Liver (tissue), 9 donors: ENCODE measurements around the gene F12. TPM values are rescaled to one million over a fixed set of nuclear protein-coding genes. Genes with fewer than 3 reads are reported as not detected.

Experiments used
- DNase-seq: peaks from one replicate; pipeline ENCODE4 v3.0.0-alpha.2; 2017; ENCODE audit warnings: low spot score
- H3K27ac ChIP-seq, 2 donors: one replicate each; pipeline ENCODE4 v1.7.0; 2013; ENCODE audit warnings: inconsistent platforms in 2 of 2, low read length in 2 of 2, control low read depth in 1 of 2, low read depth in 1 of 2, mild to moderate bottlenecking in 1 of 2
- H3K27me3 ChIP-seq, 4 donors: one replicate each; pipeline versions ENCODE4 v1.6.1 to v1.7.0; 2013; ENCODE audit warnings: low read length in 3 of 4, inconsistent platforms in 1 of 4, mild to moderate bottlenecking in 1 of 4, moderate library complexity in 1 of 4; ENCODE audit not compliant: control insufficient read depth in 4 of 4, insufficient read depth in 4 of 4
- H3K36me3 ChIP-seq, 4 donors: one replicate each; pipeline versions ENCODE4 v1.6.1 to v1.7.0; 2013; ENCODE audit warnings: low read length in 3 of 4, mild to moderate bottlenecking in 3 of 4, low read depth in 1 of 4, moderate library complexity in 1 of 4; ENCODE audit not compliant: control insufficient read depth in 4 of 4, insufficient read depth in 3 of 4
- H3K4me1 ChIP-seq, 4 donors: one replicate each; pipeline versions ENCODE4 v1.6.1 to v1.7.0; 2013; ENCODE audit warnings: low read length in 3 of 4, mild to moderate bottlenecking in 3 of 4, moderate library complexity in 1 of 4; ENCODE audit not compliant: control insufficient read depth in 4 of 4, insufficient read depth in 4 of 4
- H3K4me3 ChIP-seq, 3 donors: one replicate each; pipeline versions ENCODE4 v1.6.1 to v1.7.0; 2013; ENCODE audit warnings: low read length in 3 of 3, control low read depth in 1 of 3, low read depth in 1 of 3, mild to moderate bottlenecking in 1 of 3
- H3K9ac ChIP-seq, 2 donors: one replicate each; pipeline ENCODE4 v1.7.0; 2013; ENCODE audit warnings: low read length in 2 of 2, mild to moderate bottlenecking in 2 of 2, moderate library complexity in 2 of 2, control low read depth in 1 of 2, low read depth in 1 of 2
- H3K9me3 ChIP-seq, 4 donors: one replicate each; pipeline versions ENCODE4 v1.6.1 to v1.7.0; 2013; ENCODE audit warnings: low read length in 3 of 4; ENCODE audit not compliant: control insufficient read depth in 4 of 4
- ATF3 ChIP-seq: IDR thresholded peaks from 2 replicates; pipeline ENCODE4 v1.6.1; 2016; ENCODE audit warnings: antibody characterized with exemption
- CTCF ChIP-seq: fragments of 150-350 bp; IDR thresholded peaks from 2 replicates; pipeline ENCODE4 v1.5.1; 2017; ENCODE audit warnings: improper control_type of control experiment, low read depth, low read length; ENCODE audit not compliant: missing input control
- EGR1 ChIP-seq, 2 donors: IDR thresholded peaks; 2 replicates each; pipeline ENCODE4 v1.6.1; 2016 to 2018; ENCODE audit warnings: antibody characterized with exemption in 2 of 2, low read depth in 2 of 2
- FOXA2 ChIP-seq: IDR thresholded peaks from 2 replicates; pipeline ENCODE4 v1.6.1; 2016; ENCODE audit warnings: antibody characterized with exemption
- GABPA ChIP-seq, 2 donors: IDR thresholded peaks in 1 of 2; conservative IDR thresholded peaks in 1 of 2; 2 replicates each; pipeline ENCODE4 v1.6.1; 2016; ENCODE audit warnings: antibody characterized with exemption in 2 of 2, mild to moderate bottlenecking in 1 of 2, moderate library complexity in 1 of 2
- HNF4A ChIP-seq, 2 donors: conservative IDR thresholded peaks; 2 replicates each; pipeline ENCODE4 v1.6.1; 2016; ENCODE audit warnings: antibody characterized with exemption in 2 of 2, mild to moderate bottlenecking in 2 of 2
- HNF4G ChIP-seq: IDR thresholded peaks from 2 replicates; pipeline ENCODE4 v1.6.1; 2016; ENCODE audit warnings: antibody characterized with exemption
- NR2F2 ChIP-seq: IDR thresholded peaks from 2 replicates; pipeline ENCODE4 v1.6.1; 2016; ENCODE audit warnings: antibody characterized with exemption
- REST ChIP-seq: IDR thresholded peaks from 2 replicates; pipeline ENCODE4 v1.6.1; 2016; ENCODE audit warnings: antibody characterized with exemption, mild to moderate bottlenecking
- RXRA ChIP-seq, 2 donors: IDR thresholded peaks; 2 replicates each; pipeline ENCODE4 v1.6.1; 2017 to 2018; ENCODE audit warnings: antibody characterized with exemption in 2 of 2, mild to moderate bottlenecking in 1 of 2
- TAF1 ChIP-seq: conservative IDR thresholded peaks from 2 replicates; pipeline ENCODE4 v1.6.1; 2016; ENCODE audit warnings: antibody characterized with exemption, mild to moderate bottlenecking
- YY1 ChIP-seq: IDR thresholded peaks from 2 replicates; pipeline ENCODE4 v1.6.1; 2016; ENCODE audit warnings: antibody characterized with exemption, mild to moderate bottlenecking
- ZBTB33 ChIP-seq: IDR thresholded peaks from 2 replicates; pipeline ENCODE4 v1.6.1; 2016; ENCODE audit warnings: antibody characterized with exemption
- WGBS: extraction: QIAGEN DNeasy Blood & Tissue Kit; methylation state at CpG from one replicate; pipeline ENCODE4 v1.1.7; 2013; 5-methylcytosine and 5-hydroxymethylcytosine counted together
- polyA plus RNA-seq, 2 donors: library from polyadenylated mRNA; stranded (reverse) in 1 of 2; unstranded in 1 of 2; fragments of 200-250 nt in 1 of 2; fragments of >200 nt in 1 of 2; fragmentation: Nextera tagmentation in 1 of 2; extraction: Ambion mirVana in 1 of 2; gene quantifications; one replicate each; pipeline versions ENCODE4 v1.2.1 to v1.2.3, GENCODE V29; 2013 to 2015
- total RNA-seq, 2 donors: library from RNA; depleted of rRNA; stranded (reverse); fragments of >200 nt; gene quantifications; one replicate each; pipeline ENCODE4 v1.2.3, GENCODE V29; 2014
- donor health status: healthy.
- donor health status: healthy.
- donor health status: healthy.
- donor health status: healthy.
- donor health status: healthy.

Gene F12
- total and polyA plus RNA-seq, 4 donors, result 27.7 to 328 (median 275) TPM

GRCh38 chr5:177449140-177450061, 40.0 kb upstream of the F12 start:
- peaks cover 6 to 25% (median 14%) of the 10 kb centered on the region in 4 donors for H3K4me1 ChIP-seq
- H3K27me3 ChIP-seq, result no peaks in the 10 kb centered on the region
- DNase-seq, result no peak
- 91% methylated on average over 18 of the region's 18 CpGs for WGBS
- H3K9ac ChIP-seq, result no peak overlapping the region
- no peak for TF ChIP-seq TAF1
- no peak for TF ChIP-seq EGR1 (IDR thresholded peaks at IDR 0.05; ENCODE audit: low read depth in 2 of 2)
- TF ChIP-seq FOXA2, result no peak
- TF ChIP-seq ZBTB33, result no peak
- TF ChIP-seq RXRA (IDR thresholded peaks at IDR 0.05), result no peak
- TF ChIP-seq CTCF, result no peak
- no peak for TF ChIP-seq ATF3
- TF ChIP-seq YY1, result no peak
- no peak for TF ChIP-seq NR2F2
- no peaks in the 10 kb centered on the region for H3K9me3 ChIP-seq
- no peaks in the 10 kb centered on the region for H3K36me3 ChIP-seq
- no peak overlapping the region for H3K27ac ChIP-seq
- H3K4me3 ChIP-seq, result no peak overlapping the region

GRCh38 chr5:177448244-177448950, 39.0 kb upstream of the F12 start:
- Histone ChIP-seq H3K27ac (no peak overlapping the region), H3K4me1 (peaks cover 5 to 18% (median 9%) of the 10 kb centered on the region in 4 donors), H3K4me3 (no peak overlapping the region), H3K9ac (no peak overlapping the region), H3K36me3 (no peaks in the 10 kb centered on the region), H3K27me3 (no peaks in the 10 kb centered on the region), H3K9me3 (no peaks in the 10 kb centered on the region)
- DNase-seq, result no peak
- TF ChIP-seq EGR1 (IDR thresholded peaks at IDR 0.05; ENCODE audit: low read depth in 2 of 2), result no peak
- WGBS, result 84% methylated on average over 6 of the region's 6 CpGs

GRCh38 chr5:177447611-177448243, 38.4 kb upstream of the F12 start:
- peak overlapping the region in 1 of 3 donors; percentile 65 for H3K4me3 ChIP-seq
- DNase-seq, result no peak
- H3K27ac ChIP-seq, result no peak overlapping the region
- 14% methylated on average over 23 of the region's 23 CpGs for WGBS
- no peaks in the 10 kb centered on the region for H3K36me3 ChIP-seq
- H3K4me1 ChIP-seq, result peaks cover 5 to 18% (median 9%) of the 10 kb centered on the region in 4 donors
- H3K27me3 ChIP-seq, result no peaks in the 10 kb centered on the region
- no peaks in the 10 kb centered on the region for H3K9me3 ChIP-seq
- H3K9ac ChIP-seq, result no peak overlapping the region
- TF ChIP-seq HNF4A (conservative IDR thresholded peaks at IDR 0.05), result no peak
- no peak for TF ChIP-seq CTCF
- TF ChIP-seq TAF1, result no peak
- no peak for TF ChIP-seq GABPA (IDR thresholded peaks at IDR 0.05 in 1 of 2, conservative IDR thresholded peaks at IDR 0.05 in 1 of 2)
- TF ChIP-seq REST, result no peak
- no peak for TF ChIP-seq HNF4G
- peak; percentile 54 for TF ChIP-seq NR2F2
